HG03060 (cell line): ENCODE data around the gene COL4A6.

Experiments used
- ATAC-seq: cut with Tn5 transposase; IDR thresholded peaks from one replicate; pipeline ENCODE4 v1.9.1; 2021; ENCODE audit warnings: low read depth, moderate number of reproducible peaks; ENCODE audit not compliant: unreplicated experiment

Gene COL4A6

GRCh38 chrX:108223585-108223984 is 214.6 kb downstream of the COL4A6 start:
- no peak for ATAC-seq

- ATAC-seq = no peak
These were observed 216.8 kb downstream of the COL4A6 start for GRCh38 chrX:108221301-108221864.

GRCh38 chrX:108219949-108220601 is 218.1 kb downstream of the COL4A6 start:
- no peak for ATAC-seq

GRCh38 chrX:108217876-108218275 is 220.3 kb downstream of the COL4A6 start:
- ATAC-seq = no peak

- no peak for ATAC-seq
These were observed 221.2 kb downstream of the COL4A6 start for GRCh38 chrX:108216919-108217571.

GRCh38 chrX:108216405-108216804 is 221.8 kb downstream of the COL4A6 start:
- ATAC-seq = no peak

GRCh38 chrX:108211301-108211700 is 226.9 kb downstream of the COL4A6 start:
- no peak for ATAC-seq

GRCh38 chrX:108209006-108209554 is 229.1 kb downstream of the COL4A6 start:
- ATAC-seq = no peak

- no peak for ATAC-seq
These were observed 234.7 kb downstream of the COL4A6 start for GRCh38 chrX:108203540-108203939.

GRCh38 chrX:108199691-108200090 is 238.5 kb downstream of the COL4A6 start:
- ATAC-seq = no peak

GRCh38 chrX:108199041-108199440 is 239.2 kb downstream of the COL4A6 start:
- no peak for ATAC-seq

GRCh38 chrX:108198420-108198819 is 239.8 kb downstream of the COL4A6 start:
- no peak for ATAC-seq

GRCh38 chrX:108186811-108187210 is 251.4 kb downstream of the COL4A6 start:
- ATAC-seq = no peak

GRCh38 chrX:108178143-108178498 is 260.1 kb downstream of the COL4A6 start:
- ATAC-seq = no peak

GRCh38 chrX:108177351-108178142 is 260.7 kb downstream of the COL4A6 start:
- ATAC-seq = no peak

- no peak for ATAC-seq
These were observed 264.3 kb downstream of the COL4A6 start for GRCh38 chrX:108173874-108174273.

GRCh38 chrX:108171671-108172070 is 266.6 kb downstream of the COL4A6 start:
- ATAC-seq = no peak

GRCh38 chrX:108169768-108170167 is 268.5 kb downstream of the COL4A6 start:
- ATAC-seq = no peak

GRCh38 chrX:108168961-108169740 is 269.1 kb downstream of the COL4A6 start:
- ATAC-seq = no peak

GRCh38 chrX:108167211-108167872 is 270.9 kb downstream of the COL4A6 start:
- ATAC-seq = no peak
